GM18498 (cell line): Measurements from ENCODE around the gene RBL2.
A peak's percentile ranks its signal among the peaks of the same experiment; 100 is the strongest.

Experiments
- ATAC-seq: cut with Tn5 transposase; IDR thresholded peaks from one replicate; pipeline ENCODE4 v1.9.1; 2021; ENCODE audit warnings: mild to moderate bottlenecking, moderate library complexity; ENCODE audit not compliant: unreplicated experiment

The RBL2 gene

DNA sequence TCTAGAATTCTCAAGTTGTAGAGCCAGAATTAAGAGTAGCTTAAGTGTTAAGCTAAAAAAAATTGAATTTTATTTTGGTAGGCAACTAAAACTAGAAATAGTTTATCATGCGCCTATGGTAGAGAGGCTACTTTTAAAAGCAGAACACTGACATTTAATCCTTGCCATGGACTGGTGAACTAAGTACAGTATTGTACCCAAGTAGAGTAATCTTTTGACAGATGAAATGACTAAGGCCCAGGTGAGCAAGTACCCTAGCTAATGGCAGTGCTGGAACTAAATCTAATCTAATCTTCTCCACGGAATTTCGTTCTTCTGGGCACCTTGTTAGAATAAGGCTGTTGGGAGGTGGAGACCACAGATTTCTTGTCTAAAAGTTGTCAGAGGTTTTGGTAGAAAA lies 11.8 kb downstream of the RBL2 start:
- ATAC-seq: no peak

DNA sequence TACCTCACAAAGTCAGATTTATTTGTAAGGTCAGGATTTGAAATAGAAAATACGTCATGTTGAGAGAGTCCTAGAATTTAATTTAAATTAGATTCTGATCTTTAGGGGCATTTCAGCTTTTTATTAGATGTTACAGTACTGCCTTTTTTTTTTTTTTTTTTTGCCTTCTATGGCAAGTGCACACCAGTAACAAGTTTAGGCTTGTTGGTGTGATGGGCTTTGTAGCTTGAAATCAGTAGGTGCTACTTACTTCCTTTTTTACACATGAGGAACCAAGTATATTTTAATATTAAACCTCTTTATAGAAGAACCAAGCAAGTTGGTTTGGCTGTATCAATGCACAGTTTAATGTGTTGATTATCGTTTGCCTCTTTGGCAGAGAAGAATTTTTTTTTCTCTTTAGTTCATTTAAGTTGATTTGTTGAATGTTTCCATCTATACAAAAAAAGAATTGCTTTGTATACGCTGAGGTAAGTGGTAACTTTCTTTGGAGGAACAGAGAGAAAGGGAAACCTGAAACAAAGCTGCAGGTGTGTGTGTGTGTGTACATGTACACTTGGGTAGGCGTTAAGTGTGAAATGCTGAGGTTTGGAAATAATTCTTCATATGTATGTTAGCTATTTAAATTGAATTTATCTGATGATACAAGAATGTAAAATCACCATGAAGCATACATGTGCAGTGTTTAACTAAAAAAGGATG lies 15.7 kb downstream of the RBL2 start:
- no peak for ATAC-seq

DNA sequence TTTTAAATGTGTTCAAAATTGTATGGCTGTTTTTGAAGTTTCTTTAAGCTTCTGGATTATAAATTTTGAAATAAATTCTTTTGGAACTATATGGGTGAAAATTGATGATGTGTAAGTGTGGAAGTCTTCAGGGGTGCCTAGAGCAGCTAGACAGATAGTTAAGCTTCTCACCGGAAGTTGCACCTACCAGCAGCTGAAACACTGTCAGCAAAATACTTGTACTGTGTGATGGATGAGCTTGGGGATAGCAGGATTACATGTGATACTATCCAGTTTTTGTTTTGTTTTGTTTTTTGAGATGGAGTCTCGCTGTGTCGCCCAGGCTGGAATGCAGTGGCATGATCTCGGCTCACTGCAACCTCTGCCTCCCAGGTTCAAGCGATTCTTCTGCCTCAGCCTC lies 19.7 kb downstream of the RBL2 start:
- no peak for ATAC-seq

DNA sequence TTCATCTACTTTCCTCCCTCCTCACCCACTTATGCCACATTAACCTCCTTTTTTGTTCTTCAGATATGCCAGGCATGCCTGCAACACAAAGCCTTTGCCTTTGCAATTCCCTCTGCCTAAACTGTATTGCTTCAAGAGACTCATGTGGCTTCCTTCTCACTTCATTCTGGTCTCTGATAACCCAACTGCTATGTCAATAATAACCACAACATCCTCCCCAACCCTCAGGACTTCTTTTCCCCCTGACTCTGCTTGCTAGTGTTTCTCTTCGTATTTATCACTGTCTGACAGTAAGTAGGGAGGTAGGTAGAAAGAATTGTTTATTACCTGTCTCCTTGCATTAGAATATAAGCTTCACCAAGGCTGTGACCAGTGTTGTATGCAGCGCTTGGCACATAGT lies 22.4 kb downstream of the RBL2 start:
- no peak for ATAC-seq

DNA sequence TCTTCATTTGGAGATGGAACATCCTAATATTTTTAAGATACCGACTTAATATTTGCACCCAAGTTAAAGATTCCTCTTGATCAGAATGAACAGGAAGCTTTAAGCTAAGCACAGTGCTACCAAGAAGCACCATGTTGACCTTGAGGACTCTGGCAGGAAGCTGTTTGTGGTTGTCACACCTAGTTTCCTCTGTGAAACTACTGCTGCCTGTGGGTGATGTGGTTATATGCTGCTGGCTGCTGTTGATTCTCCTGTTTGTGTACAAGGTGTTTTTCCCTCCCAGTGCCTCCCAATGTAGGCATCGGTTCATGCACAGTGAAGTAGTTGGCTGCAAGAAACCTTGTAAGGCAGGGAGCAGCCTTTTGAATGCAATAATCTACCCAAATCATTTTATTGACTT lies 23.4 kb downstream of the RBL2 start:
- ATAC-seq: peak; percentile 100

DNA sequence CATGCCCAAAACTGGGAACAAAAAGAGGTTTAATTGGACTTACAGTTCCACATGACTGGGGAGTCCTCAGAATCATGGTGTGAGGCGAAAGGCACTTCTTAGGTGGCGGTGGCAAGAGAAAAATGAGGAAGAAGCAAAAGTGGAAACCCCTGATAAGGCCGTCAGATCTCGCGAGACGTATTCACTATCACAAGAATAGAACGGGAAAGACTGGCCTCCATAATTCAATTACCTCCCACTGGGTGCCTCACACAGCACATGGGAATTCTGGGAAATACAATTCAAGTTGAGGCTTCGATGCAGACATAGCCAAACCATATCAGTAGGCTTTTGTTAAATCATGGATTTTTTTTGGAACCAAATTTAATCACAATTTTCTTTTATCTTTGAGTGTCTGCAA lies 24.4 kb downstream of the RBL2 start:
- no peak for ATAC-seq

DNA sequence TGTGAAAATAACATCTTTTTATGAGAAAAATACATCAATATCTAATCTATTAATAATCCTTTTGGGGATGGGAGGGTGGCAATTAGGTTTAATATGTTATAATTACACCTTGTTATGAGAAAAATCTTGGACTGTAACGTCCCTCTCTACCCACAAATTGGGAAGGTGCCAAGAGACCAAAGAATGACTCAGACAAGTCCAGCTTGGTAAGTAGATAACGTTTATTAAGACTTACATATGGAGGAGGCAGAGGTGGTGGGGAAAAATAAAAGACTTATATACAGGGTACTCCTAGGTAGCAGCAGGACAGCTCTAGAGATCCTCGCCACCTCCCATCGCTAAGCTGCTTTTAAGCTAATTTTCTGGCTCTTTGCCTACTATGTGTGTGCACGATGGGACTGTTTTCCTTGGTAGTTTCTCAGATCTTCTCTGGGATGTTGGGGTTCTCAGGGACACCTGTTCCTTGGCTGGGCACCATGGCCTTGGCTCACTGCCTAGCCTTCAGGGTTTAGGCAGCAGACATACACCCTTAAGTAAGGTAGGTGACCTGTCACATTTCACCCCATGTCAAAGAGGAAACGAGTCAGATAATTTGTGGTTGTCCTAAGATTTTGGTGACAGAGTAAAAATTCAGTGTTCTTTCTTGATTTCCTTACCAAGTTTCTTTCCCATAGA lies 31.5 kb downstream of the RBL2 start:
- no peak for ATAC-seq

DNA sequence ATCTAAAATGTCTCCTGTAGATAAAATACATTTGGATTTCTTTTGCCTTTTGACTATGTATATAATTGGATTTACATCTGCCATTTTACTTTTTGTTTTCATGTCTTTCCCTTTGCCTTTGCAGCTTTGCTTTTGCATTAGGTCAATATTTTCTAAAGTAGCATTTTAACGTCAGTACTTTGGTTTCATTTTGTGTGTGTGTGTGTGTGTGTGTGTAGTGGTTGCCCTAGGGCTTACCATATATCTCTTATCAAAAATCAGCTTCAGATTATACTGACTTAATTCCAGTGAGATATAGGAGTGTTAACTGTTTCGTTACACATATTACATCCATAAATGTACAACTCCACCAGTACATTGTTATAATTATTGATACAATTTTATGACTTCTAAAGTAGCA lies 42.6 kb downstream of the RBL2 start:
- no peak for ATAC-seq

DNA sequence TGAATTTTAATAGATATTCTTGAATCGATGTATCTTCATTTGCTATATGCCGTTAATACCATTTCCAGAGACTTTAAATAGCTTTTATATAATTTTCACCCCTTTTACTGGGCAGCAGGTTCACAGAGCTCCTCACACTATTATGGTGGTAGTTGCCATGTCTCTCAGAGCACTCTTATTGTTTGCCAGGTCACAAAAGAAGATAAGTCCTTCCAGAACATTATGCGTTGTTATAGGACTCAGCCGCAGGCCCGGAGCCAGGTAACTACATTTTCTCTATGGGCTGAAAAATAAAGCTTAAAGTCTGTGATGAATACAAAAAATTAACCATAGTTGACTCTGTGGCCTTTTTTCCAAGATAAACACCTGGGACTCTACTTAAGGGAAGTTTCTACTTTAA lies 44.7 kb downstream of the RBL2 start:
- ATAC-seq: no peak

DNA sequence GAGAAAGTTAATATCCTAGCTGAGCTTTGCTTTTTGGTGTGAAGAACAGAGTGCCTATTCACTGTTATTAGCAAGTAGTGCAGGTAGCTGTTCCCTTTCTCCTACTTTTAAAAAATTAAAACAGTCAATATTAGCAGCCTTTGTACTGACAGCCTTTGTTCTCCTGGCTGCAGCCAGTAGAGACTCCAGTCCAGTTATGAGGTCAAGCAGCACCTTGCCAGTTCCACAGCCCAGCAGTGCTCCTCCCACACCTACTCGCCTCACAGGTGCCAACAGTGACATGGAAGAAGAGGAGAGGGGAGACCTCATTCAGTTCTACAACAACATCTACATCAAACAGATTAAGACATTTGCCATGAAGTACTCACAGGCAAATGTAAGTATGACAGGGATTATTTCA lies 46.1 kb downstream of the RBL2 start:
- ATAC-seq: no peak

DNA sequence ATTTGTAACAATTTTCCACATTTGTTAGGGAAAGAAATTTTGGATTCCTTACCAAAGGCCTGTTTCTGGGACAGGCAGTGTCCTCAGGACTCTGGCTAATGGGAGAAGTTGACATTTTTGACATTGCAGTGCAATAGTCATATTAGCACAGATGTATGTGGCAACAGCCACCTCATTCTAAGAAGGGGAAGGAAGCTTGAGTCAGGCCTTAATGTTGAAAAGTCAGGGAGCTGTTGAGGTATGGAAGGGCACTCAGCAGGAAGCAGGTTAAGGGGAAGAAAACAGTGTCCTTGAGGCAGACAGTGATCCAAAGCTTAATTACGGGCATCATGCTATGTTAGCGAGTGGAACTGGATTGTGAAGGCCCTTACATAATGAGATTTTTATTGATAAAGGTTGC lies 47.9 kb downstream of the RBL2 start:
- no peak for ATAC-seq

DNA sequence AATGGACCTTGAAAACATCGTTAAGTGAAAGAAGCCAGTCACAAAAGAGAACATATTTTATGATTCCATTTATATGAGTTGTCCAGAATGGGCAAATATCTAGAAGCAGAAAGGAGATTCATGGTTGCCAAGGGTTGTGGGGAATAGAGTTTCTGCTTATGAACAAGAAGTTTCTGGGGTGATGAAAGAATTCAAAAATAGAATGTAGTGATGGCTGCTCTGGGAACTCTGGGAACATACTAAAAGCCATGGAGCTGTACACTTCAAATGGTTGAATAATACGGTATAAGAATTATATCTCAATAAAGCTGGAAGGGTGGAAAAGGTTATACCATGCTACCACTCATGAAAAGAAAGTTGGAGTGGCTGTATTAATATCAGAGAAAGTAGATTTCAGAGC lies 50.3 kb downstream of the RBL2 start:
- no peak for ATAC-seq

DNA sequence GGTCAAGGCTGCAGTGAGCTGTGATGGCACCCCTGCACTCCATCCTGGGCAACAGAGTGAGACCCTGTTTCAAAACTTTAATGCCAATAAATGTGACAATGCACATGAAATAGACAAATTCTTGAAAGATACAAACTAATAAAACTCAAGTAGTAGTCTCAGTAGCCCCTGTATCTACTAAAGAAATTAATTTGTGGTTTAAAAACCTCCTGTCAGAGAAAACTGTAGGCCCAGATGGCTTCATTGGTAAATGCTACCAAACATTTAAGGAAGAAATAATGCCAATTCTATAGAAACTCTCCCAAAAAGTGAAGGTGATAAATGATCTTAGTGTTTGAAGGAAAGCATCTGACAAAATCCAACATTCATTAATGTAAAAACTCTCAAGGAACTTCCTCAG lies 52.0 kb downstream of the RBL2 start:
- no peak for ATAC-seq

DNA sequence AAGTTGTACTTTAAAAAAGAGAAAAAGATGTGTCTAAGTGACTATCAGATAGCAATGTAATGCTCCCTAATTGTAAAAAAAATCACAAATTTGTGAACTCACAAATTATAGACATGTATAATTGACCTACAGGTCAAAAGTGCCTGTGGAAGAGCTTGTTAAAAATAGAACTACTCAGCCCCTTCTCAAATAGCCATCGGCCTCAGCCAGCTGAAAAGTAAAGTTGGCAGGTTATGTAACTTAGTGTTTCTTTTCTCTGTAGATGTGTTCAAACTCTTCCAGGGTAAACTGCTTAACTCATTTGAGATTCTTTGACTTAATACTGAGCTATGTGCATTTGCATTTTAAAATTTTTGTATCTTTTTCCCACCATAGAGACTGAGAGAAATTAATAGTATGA lies 55.5 kb downstream of the RBL2 start:
- no peak for ATAC-seq

DNA sequence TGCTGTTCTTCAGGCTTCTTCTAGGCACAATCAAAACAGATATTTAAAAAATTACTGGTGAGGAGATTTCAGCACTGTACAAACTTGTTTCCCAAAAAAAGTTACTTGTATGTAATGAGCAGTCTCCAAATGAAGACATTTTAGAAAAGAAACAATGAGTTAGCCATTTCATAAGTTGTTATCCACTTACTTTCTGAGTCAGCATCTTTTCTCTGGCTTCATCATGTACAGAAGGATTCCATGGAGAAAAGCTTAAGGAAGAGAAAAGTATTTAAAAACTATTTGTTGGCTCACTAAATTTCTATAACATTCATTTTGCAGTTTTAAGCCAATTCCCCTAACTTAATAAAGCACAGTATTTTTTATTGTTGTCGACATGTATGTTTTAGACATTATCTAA lies 58.2 kb downstream of the RBL2 start:
- ATAC-seq: no peak

DNA sequence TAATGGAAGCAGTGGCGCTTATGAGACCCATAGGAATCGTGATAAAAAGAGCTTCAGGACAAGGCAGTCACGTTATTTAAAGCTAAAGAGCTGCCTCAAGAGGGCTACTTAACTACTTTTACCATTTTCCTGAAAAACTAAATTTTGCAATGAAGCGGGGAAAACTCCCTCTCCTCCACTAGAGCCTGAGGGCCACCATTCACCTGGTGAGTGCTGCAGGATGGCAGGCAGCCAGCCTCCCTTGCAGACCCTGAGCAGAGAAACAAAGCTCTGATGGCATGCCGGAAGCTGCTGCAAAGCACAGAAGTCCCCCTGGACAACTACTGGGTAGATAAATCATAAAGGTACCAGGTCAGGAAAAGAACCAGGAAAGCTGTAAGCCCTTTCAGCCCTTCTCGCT lies 60.4 kb downstream of the RBL2 start:
- ATAC-seq: no peak

DNA sequence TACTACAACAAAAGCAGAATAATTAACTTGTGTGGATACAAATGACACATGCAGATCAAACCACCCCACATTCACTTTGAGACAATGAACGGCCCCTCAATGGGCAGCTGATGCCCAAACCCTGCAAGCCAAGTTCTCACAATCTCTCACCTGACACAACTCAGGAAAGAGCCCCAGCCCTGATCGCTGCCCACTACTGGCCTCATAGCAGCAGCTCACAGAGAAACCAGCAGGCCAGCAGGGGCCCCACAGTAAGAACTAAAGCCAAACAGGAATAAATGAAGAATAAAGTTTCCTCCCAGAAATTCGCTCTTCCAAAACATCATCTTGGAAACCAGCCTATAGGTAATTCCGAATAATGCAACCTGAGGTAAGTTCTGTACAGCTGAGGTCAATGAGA lies 61.1 kb downstream of the RBL2 start:
- no peak for ATAC-seq

DNA sequence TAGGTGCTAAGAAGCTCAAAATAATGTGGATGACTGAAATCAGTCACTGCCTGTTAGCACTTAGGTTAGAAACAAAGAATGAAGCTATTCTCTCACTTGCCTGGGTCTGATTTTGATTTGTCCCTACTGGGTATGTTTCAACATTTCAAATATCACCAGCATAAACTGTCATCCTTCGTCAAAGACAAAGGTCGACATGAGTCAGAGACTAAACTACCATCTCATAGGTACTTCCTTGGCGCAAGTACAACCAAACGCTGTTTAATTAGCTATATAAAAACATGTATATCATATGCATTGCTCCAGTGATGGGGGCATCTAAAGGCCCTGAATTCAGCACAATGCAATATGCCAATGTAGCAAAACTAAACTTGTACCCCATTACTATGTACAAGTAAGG lies 64.7 kb downstream of the RBL2 start:
- no peak for ATAC-seq

DNA sequence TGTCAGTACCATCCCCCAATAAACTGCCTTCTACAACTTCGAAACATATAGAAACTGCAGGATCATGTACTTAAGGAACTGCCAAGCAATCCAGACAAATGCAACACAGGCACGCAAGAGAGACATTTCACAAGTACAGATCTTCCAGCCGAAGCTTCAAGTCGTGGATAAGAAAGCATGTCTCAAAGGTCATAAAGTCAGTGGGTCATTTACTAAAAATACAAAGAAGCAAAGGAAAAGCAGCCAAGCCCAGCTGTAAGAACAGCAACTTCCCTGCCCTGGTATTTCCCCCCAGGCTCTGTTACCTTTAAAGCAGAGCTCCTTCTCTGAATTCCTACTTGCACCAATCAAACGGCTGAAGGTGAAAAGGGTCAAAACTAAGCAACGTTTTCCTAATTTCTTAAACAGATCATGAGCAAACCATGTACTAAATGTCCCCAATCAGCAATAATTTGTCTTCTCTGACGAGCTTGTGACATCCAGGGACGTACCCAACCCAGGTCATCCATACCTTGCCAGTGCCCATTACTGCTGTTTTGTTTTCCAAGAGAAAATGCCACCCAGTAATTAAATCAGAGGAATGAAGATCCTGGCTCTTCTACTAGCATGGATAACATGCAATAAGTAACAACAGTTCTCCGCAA lies 67.1 kb downstream of the RBL2 start:
- ATAC-seq: no peak

DNA sequence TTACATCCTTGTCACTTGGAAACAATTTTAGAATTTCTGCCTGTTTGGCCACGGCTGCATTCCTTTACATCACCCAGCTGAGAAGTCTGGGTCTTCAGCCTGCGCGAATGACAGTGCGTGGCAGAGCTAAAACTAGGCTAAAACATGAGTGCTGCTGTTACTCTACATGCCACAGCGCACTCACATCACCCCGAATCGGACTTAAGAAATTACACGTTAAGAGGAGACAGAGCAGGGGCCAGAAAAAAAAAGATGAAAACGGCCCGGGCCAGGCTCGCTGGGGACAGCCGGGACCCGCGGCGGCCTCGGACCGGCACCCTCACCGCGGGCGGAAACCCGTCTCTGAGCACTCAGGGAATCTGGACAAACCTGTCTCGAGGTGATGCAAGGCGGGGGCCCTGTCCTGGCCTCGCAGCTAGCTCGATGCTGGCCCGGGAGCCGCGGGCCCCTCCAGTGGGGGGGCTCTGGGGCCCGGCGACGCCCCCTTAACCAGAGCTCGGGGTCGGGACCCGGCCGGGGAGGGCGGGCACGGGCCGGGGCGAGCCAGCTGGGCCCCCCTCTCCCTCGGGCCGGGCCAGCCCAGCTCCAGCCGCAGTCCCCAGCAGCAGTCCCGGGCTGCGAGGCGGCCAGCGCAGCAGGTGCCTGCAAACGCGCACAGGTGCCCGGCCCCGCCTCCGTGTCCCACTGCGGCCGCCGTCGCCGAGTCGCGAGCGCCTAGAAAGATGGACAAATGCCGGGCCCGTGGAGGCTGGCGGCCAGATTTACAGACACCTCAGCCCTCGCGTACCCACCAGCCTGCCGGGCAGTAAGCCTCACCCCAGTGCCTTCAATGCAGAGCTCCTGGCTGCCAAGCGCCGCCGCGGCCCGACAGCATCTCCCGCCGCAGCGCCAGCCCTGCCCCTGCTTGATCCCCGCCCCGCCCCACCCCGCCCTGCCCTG lies 68.3 kb downstream of the RBL2 start, which contains the start of gene AKTIP:
Gene AKTIP (minus strand): TSS at position 879 of the 939 bp plus-strand sequence. CDS start 2,950 bp downstream, outside the sequence.
- peak; percentile 32 for ATAC-seq

DNA sequence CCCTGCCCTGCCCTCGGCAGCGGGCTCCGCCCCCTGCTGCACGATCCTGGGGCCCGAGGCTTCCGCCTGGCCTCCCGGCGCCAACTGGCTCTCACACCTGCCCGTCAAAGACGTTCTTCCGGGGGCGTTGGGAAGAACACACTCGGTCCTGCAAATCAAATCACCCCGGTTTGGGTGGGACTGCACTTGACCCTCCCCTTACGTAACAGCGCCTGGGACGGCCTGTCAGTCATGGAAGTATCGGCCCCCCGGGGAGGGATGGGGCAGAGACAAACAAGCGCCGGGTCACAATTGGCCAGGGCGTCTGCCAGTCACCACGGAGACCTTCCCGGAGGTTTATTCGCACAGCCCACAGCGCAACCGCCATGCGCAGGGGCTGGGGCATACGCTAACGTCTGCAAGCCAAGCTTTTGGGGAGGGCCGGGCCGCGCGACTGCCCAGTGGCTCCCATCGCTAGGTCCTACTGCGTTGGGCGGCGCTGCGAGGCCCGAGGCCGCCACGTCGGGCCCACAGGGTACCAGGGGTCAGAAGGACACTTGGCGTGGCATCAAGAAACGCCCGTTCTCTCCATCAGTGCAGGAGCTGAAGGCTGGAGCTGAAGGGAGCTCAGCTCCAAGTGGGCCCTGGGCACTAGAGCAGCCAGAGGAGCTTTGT lies 69.1 kb downstream of the RBL2 start:
- ATAC-seq: peak; percentile 97
